ENCODE data around the gene GMEB2. TPM values are rescaled to one million over a fixed set of nuclear protein-coding genes. Genes with fewer than 3 reads are reported as not detected.

GMEB2 gene
- total RNA-seq, 2 donors from 2014 or later = 11.5 to 14.8 TPM

GRCh38 chr20:63557481-63557891 is 69.4 kb downstream of the GMEB2 start:
- Histone ChIP-seq H3K4me3 (no peak overlapping the region), H3K27me3 (no peaks in the 10 kb centered on the region), H3K9ac (ENCODE audit: low read depth in 2 of 2, low read length in 2 of 2) (no peak overlapping the region), H3K36me3 (peaks cover 3% of the 10 kb centered on the region), H3K9me3 (no peaks in the 10 kb centered on the region), H3K4me1 (no peaks in the 10 kb centered on the region), H3K27ac (no peak overlapping the region)
- no peak for TF ChIP-seq CTCF (IDR thresholded peaks at IDR 0.05)
- no peak for DNase-seq
- intact Hi-C loops (cut with DNase I) = no loop called here

- Histone ChIP-seq H3K36me3 (no peaks in the 10 kb centered on the region), H3K27ac (no peak overlapping the region), H3K9ac (ENCODE audit: low read depth in 2 of 2, low read length in 2 of 2) (no peak overlapping the region), H3K9me3 (no peaks in the 10 kb centered on the region), H3K4me3 (no peak overlapping the region), H3K4me1 (no peaks in the 10 kb centered on the region), H3K27me3 (no peaks in the 10 kb centered on the region)
- intact Hi-C loops (cut with DNase I) = no loop called here
- DNase-seq = no peak
- TF ChIP-seq CTCF (IDR thresholded peaks at IDR 0.05) = no peak
These were observed 69.9 kb downstream of the GMEB2 start for GRCh38 chr20:63556873-63557478.

- H3K4me3 ChIP-seq = no peak overlapping the region
- no peaks in the 10 kb centered on the region for H3K4me1 ChIP-seq
- H3K27ac ChIP-seq = no peak overlapping the region
- H3K9me3 ChIP-seq = no peaks in the 10 kb centered on the region
- TF ChIP-seq CTCF (IDR thresholded peaks at IDR 0.05) = no peak
- no peaks in the 10 kb centered on the region for H3K36me3 ChIP-seq
- H3K27me3 ChIP-seq = no peaks in the 10 kb centered on the region
- H3K9ac ChIP-seq (ENCODE audit: low read depth in 2 of 2, low read length in 2 of 2) = no peak overlapping the region
- intact Hi-C loops (cut with DNase I) = no loop called here
- no peak for DNase-seq
These were observed 71.1 kb downstream of the GMEB2 start for GRCh38 chr20:63555661-63556381.

- H3K36me3 ChIP-seq = no peaks in the 10 kb centered on the region
- DNase-seq = no peak
- no peaks in the 10 kb centered on the region for H3K27me3 ChIP-seq
- no peak overlapping the region for H3K9ac ChIP-seq (ENCODE audit: low read depth in 2 of 2, low read length in 2 of 2)
- H3K4me3 ChIP-seq = peak overlapping the region; percentile 54
- no peak for TF ChIP-seq CTCF (IDR thresholded peaks at IDR 0.05)
- no peaks in the 10 kb centered on the region for H3K9me3 ChIP-seq
- H3K4me1 ChIP-seq = no peaks in the 10 kb centered on the region
- H3K27ac ChIP-seq = no peak overlapping the region
- intact Hi-C loops (cut with DNase I) = no loop called here
These were observed 72.3 kb downstream of the GMEB2 start for GRCh38 chr20:63554361-63555278.

- no peak for DNase-seq
- Histone ChIP-seq H3K27ac (no peak within 1 kb of the TSS), H3K9me3 (no peaks in the 10 kb centered on the region), H3K27me3 (peaks cover under 1% of the 10 kb centered on the region), H3K4me3 (peak within 1 kb of the TSS; percentile 54), H3K4me1 (no peaks in the 10 kb centered on the region), H3K9ac (ENCODE audit: low read depth in 2 of 2, low read length in 2 of 2) (peak within 1 kb of the TSS; percentile 12 to 16), H3K36me3 (no peaks in the 10 kb centered on the region)
- intact Hi-C loops (cut with DNase I) = no loop called here
- no peak for TF ChIP-seq CTCF (IDR thresholded peaks at IDR 0.05)
These were observed 73.0 kb downstream of the GMEB2 start, which contains the start of gene FNDC11 for GRCh38 chr20:63553933-63554290. Gene FNDC11 (plus strand): TSS chr20:63554159. CDS start chr20:63555664, 1,505 bp downstream.

All from colonic mucosa (tissue), 4 donors.